Upper lobe of left lung (tissue), 4 donors: ENCODE results near the gene GSTM4.

Source experiments
- CTCF ChIP-seq, 6 experiments: fragments of 450-650 bp in 4 of 6; fragments of 200-600 bp in 2 of 6; sonication (generic) in 2 of 6; IDR thresholded peaks; one replicate each; pipeline ENCODE4 v1.5.1; 2016 to 2019; ENCODE audit warnings: antibody characterized with exemption in 6 of 6
- POLR2AphosphoS5 ChIP-seq, 2 donors: sonication (generic); formaldehyde crosslinking; IDR thresholded peaks; one replicate each; pipeline ENCODE4 v1.5.1; 2017; ENCODE audit warnings: antibody characterized with exemption in 2 of 2

GRCh38 chr1:109671067-109671466 lies 15.2 kb downstream of the GSTM4 start:
- TF ChIP-seq CTCF (IDR thresholded peaks at IDR 0.05) (no peak), POLR2AphosphoS5 (IDR thresholded peaks at IDR 0.05) (no peak)
